H7 (cell line): Measurements from ENCODE around the gene CLRN1. TPM values are rescaled to one million over a fixed set of nuclear protein-coding genes. Genes with fewer than 3 reads are reported as not detected.
"Not testable (repeated sequence)": the region's sequence is repeated elsewhere in the genome, so short reads cannot be mapped to it uniquely, and the experiment has no call there.

Source experiments
- DNase-seq: peaks from one replicate; pipeline ENCODE4 v3.0.0; 2012
- H3K27me3 ChIP-seq: 2 replicates; pipeline ENCODE4 v1.6.0; 2011; ENCODE audit warnings: mild to moderate bottlenecking, low read length; ENCODE audit not compliant: control insufficient read depth, insufficient read depth
- H3K36me3 ChIP-seq: replicated peaks from 2 replicates; pipeline ENCODE4 v1.5.1; 2011; ENCODE audit warnings: low read length; ENCODE audit not compliant: control insufficient read depth, insufficient read depth
- H3K4me3 ChIP-seq: 2 replicates; pipeline ENCODE4 v1.5.1; 2011; ENCODE audit warnings: low read depth, mild to moderate bottlenecking, control low read depth, low read length, moderate library complexity; ENCODE audit not compliant: insufficient read depth
- total RNA-seq: library from RNA; depleted of rRNA; stranded (reverse); fragments of >200 nt; shearing (Covaris generic); gene quantifications from 2 replicates; pipeline ENCODE4 v1.2.3, GENCODE V29; 2014

Gene CLRN1
- total RNA-seq, 1 experiment from 2014 or later, result 0.17 TPM

DNA sequence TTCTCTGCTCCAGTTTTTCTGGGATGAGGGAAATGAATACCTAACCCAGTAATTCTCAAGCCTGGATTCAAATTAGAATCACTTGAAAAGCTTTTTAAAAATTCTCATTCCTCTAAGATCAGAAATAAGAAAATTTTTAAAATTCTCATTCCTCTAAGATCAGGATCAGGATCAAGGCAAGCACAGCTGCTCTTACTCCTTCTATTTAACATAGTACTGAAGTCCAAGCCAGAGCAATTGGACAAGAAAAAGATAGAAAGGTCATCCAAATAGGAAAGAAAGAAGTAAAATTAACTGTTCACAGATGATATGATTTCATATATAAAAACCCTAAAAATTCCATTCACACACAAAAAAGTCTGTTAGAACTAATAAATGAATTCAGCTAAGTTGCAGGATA lies 24.2 kb upstream of the CLRN1 start:
- Histone ChIP-seq H3K27me3 (no peaks in the 10 kb centered on the region), H3K36me3 (no peaks in the 10 kb centered on the region), H3K4me3 (no peak overlapping the region)
- no peak for DNase-seq

GRCh38 chr3:150995510-150995909 lies 23.0 kb upstream of the CLRN1 start:
- no peaks in the 10 kb centered on the region for H3K36me3 ChIP-seq
- H3K27me3 ChIP-seq, result no peaks in the 10 kb centered on the region
- no peak overlapping the region for H3K4me3 ChIP-seq
- no peak for DNase-seq

DNA sequence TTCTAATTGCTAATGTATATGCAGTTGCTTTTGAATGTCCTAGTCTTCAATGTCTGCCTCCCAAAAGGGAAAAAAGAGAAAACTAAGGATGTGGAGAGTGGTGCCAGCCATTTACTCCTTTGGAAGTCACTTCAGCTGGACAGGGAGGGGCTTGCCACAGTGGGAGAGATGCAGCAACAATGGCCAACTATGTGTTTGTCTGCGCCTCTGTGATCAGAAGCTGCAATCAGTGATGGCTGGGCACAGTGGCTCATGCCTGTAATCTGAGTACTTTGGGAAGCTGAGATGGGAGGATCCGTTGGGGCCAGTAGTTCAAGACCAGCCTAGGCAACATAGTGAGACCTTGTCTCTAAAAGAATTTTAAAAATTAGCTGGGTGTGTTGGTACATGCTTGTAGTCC lies 16.7 kb upstream of the CLRN1 start:
- no peaks in the 10 kb centered on the region for H3K27me3 ChIP-seq
- no peak overlapping the region for H3K4me3 ChIP-seq
- no peaks in the 10 kb centered on the region for H3K36me3 ChIP-seq
- no peak for DNase-seq

GRCh38 chr3:150988395-150988794 lies 15.9 kb upstream of the CLRN1 start:
- not testable (repeated sequence) for H3K4me3 ChIP-seq, H3K27me3 ChIP-seq, DNase-seq, H3K36me3 ChIP-seq

GRCh38 chr3:150985711-150986110 lies 13.2 kb upstream of the CLRN1 start:
- Histone ChIP-seq H3K27me3 (no peaks in the 10 kb centered on the region), H3K4me3 (no peak overlapping the region), H3K36me3 (no peaks in the 10 kb centered on the region)
- no peak for DNase-seq

DNA sequence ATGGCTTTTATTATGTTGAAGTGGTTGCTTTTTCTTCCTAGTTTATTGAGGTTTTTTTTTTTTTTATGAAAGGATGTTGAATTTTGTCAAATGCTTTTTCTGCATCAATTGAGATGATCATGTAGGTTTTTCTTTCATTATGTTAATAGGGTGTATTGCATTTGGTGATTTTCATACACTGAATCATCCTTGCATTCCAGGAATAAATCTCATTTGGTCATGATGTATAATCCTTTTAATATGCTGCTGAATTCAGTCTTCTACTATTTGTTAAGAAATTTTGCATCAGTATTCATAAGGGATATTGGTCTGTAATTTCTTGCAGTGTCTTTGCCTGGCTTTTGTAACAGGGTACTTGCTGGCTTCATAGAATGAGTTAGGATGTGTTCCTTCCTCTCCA lies 11.5 kb upstream of the CLRN1 start:
- Histone ChIP-seq H3K27me3 (no peaks in the 10 kb centered on the region), H3K36me3 (no peaks in the 10 kb centered on the region), H3K4me3 (no peak overlapping the region)
- DNase-seq, result no peak

DNA sequence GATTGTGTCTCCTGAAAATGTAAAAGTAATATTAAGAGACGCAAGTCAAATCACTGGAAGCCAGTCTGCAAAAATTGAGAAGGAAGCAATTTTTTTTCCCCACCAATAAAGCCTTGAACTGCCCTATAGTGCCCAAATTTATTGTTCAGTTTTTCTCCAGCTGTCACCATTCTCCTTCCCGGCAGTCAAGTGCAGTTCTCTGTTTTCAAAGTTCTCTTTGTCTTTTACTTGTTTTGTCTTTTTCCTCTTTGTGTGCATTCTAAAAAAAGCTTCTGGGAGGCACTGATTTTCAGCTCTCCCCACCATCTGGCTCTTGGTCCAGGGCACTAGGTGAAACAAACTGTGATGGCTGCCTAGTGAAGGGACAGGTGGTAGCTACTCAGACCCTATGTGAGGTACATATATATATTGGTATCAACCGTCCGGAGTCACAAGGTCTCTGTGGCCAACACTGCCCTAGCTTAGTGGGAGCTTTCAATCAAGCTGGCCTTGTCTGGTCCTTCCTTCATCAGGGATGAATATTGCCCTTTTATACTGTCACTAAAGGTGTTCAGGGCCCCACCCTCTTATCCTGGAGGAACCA lies 6.1 kb upstream of the CLRN1 start:
- no peaks in the 10 kb centered on the region for H3K27me3 ChIP-seq
- DNase-seq, result no peak
- no peaks in the 10 kb centered on the region for H3K36me3 ChIP-seq
- no peak overlapping the region for H3K4me3 ChIP-seq

GRCh38 chr3:150975992-150976368 lies 3.5 kb upstream of the CLRN1 start:
- no peaks in the 10 kb centered on the region for H3K36me3 ChIP-seq
- H3K27me3 ChIP-seq, result no peaks in the 10 kb centered on the region
- peak; percentile 25 for DNase-seq
- H3K4me3 ChIP-seq, result no peak overlapping the region

- Histone ChIP-seq H3K4me3 (no peak overlapping the region), H3K27me3 (no peaks in the 10 kb centered on the region), H3K36me3 (no peaks in the 10 kb centered on the region)
- no peak for DNase-seq
These were observed 2.8 kb upstream of the CLRN1 start for GRCh38 chr3:150975086-150975991.

GRCh38 chr3:150970665-150971324 lies 1.7 kb downstream of the CLRN1 start:
- Histone ChIP-seq H3K27me3 (no peaks in the 10 kb centered on the region), H3K36me3 (no peaks in the 10 kb centered on the region), H3K4me3 (no peak overlapping the region)
- DNase-seq, result no peak

DNA sequence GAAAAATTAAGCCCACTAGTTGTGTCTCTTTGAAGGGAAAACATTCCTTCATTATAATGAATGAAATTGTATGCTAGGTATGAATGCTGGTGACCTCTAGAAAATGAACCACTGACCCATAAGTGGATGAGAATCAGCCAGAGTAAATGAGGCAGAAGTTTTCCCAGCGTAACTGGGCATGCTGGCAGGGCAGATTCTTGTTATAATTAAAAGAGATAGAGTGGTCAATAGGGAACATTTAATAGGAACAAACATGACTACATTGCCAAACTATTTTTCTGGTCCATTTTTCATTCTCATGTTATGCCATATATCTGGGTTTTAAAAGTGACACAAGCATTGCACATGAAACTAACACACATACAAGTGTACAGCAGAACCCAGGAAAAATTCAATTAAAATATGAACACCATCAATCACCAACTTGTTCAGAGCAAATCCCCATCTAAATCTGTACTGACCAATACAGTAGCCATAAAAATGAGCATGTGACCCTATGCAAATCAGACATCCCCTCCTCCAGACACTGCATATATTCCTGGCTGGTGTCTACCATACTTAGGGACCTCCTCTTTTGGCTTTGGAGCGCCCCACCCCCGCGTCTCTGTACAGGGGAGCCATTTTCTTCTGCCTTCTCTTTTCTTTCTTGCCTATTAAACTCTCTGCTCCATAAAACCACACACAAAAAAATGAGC lies 4.0 kb downstream of the CLRN1 start:
- Histone ChIP-seq H3K4me3 (no peak overlapping the region), H3K27me3 (no peaks in the 10 kb centered on the region), H3K36me3 (no peaks in the 10 kb centered on the region)
- no peak for DNase-seq

DNA sequence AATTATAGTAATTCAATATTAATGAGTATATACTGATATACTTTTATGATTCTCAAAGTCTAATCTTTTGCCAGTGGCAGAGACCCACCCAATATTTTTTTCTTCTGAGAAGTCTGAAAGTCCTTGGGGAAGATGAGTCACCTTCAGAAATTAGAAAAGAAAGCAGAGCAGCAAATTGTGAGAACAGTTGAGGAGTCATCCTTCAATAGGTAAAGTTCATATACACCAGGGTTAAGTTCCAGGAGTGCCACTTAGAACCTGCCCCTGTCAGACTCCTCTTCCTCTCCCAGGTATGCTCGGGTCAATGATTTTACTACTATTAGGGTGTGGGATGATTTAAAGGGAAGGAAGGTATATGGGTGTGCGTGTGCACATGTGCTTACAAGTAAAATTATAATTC lies 7.1 kb downstream of the CLRN1 start:
- Histone ChIP-seq H3K27me3 (no peaks in the 10 kb centered on the region), H3K4me3 (no peak overlapping the region)

DNA sequence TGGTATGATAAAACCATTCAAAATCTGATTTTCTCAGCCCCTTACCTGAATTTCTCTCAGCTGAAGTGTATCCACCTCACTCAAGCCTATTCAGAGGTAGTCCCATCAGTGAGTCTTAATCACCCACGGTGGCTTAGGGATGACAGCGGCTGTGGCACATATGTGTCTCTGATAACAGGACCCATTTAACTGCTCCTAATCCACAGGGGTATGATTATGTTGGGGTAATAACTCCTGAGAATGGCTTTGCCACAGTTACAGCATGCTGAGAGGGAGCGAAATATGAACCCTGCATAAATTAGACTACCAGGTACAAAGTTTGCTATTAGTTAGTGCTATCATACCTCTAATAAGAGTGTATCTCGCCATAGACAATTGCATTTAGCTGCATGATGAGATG lies 10.6 kb downstream of the CLRN1 start:
- no peaks in the 10 kb centered on the region for H3K36me3 ChIP-seq
- DNase-seq, result no peak
- H3K4me3 ChIP-seq, result no peak overlapping the region
- no peaks in the 10 kb centered on the region for H3K27me3 ChIP-seq

More for the DNA sequence above, 7.1 kb downstream of the CLRN1 start:
- no peak for DNase-seq
- no peaks in the 10 kb centered on the region for H3K36me3 ChIP-seq

DNA sequence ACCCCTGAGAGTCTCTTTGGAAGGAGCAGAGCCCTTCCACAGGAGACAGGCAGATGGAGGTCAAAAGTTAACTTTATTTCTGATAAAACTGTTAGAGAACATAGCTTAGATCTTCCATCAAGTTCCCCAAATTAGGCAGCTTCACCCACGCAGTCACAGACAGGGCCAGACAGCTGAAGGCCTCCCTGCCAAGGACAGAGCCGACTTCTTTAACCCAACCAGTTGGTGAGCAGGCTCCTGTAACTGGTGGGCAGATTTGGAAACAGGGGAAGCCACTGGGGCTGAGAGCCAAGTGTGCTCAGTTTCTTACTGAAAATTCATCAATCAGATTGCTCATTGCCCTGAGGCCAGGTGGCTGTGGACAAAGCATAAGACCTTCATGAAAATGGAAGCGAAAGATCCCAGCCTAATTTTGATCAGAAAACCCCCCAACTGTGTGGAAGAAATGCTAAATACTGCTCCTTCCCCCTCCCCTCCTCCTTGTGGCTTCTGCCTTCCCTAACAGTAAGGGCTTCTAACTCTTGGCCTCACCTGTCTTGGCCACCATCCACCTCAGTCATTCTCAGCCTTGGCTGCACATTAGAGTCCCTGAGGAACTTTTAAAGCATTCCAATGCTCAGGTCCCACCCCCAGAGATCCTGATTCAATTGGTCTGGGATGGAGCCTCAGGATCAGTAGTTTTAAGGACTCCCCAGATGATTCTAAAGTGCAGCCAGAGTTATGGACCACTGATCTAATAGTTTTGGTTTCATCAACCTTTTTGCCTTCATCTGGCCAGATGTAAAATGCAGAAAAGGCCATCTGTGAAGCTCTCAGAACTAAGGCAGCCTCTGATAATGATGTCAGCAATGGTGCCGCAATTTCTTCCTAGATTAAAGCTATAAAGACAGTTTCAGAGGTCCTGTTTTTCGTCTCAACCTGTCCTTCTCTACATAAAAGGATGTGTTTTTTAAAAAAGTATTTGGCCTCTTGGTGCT lies 11.5 kb downstream of the CLRN1 start:
- Histone ChIP-seq H3K4me3 (no peak overlapping the region), H3K36me3 (no peaks in the 10 kb centered on the region), H3K27me3 (no peaks in the 10 kb centered on the region)
- no peak for DNase-seq
